Fibroblast of skin of scalp (primary cell): ENCODE data around the gene OR8B2. TPM values are rescaled to one million over a fixed set of nuclear protein-coding genes. Genes with fewer than 3 reads are reported as not detected.
"Not testable (repeated sequence)": the region's sequence is repeated elsewhere in the genome, so short reads cannot be mapped to it uniquely, and the experiment has no call there.

ENCODE experiments used
- DNase-seq: peaks from one replicate; pipeline ENCODE4 v3.0.0-alpha.2; 2013
- polyA plus RNA-seq, 2 experiments: library from polyadenylated mRNA; unstranded; fragments of 120-200 nt; gene quantifications; one replicate each; pipeline ENCODE4 v1.2.1, GENCODE V29; 2013; ENCODE audit not compliant: insufficient read length in 2 of 2

The OR8B2 gene, protein sequence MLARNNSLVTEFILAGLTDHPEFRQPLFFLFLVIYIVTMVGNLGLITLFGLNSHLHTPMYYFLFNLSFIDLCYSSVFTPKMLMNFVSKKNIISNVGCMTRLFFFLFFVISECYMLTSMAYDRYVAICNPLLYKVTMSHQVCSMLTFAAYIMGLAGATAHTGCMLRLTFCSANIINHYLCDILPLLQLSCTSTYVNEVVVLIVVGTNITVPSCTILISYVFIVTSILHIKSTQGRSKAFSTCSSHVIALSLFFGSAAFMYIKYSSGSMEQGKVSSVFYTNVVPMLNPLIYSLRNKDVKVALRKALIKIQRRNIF
- polyA plus RNA-seq (2013, experiment 1 of 2; ENCODE audit: insufficient read length): not detected
- polyA plus RNA-seq (2013, experiment 2 of 2; ENCODE audit: insufficient read length): not detected

DNA sequence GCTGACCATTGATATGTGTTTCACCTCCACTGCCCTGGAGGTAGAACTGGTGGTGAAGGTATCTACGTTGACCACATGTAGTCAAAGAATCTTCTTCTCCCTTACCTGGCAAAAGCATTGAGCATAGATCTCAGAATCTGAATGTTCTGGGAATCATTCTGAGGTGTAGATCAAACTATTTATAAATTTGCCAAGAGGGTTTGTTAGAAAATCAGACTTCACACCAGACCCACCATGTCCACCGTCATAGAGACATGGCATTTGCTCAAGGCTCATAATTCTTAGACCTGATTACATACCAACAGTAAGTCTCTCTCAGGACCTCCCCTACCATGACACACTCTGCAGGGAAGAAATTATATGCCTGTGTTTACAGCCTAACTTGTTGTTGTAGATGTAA, at the start of gene OR8B2:
Gene OR8B2 (minus strand): TSS at position 101 of the 400 bp plus-strand sequence. CDS start 1,156 bp downstream, outside the sequence.
- DNase-seq: no peak

DNA sequence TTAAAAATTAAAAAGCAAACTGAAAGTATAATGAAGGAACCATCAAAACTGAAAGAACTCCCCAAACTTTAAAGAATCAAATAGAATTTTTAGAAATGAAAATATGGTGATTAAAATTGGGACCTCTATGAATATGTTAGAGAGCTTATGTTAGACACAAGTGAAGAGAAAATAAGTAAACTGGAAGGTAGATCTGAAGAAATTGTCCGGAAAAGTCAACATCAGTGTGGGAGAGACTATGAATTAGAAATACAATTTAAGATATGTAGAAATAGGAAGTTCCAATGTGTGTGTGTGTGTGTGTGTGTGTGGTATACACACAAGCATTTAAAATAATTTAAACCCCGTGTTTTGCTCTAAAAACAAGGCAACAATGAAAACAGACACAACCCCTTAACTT, 45.3 kb upstream of the OR8B2 start:
- no peak for DNase-seq

DNA sequence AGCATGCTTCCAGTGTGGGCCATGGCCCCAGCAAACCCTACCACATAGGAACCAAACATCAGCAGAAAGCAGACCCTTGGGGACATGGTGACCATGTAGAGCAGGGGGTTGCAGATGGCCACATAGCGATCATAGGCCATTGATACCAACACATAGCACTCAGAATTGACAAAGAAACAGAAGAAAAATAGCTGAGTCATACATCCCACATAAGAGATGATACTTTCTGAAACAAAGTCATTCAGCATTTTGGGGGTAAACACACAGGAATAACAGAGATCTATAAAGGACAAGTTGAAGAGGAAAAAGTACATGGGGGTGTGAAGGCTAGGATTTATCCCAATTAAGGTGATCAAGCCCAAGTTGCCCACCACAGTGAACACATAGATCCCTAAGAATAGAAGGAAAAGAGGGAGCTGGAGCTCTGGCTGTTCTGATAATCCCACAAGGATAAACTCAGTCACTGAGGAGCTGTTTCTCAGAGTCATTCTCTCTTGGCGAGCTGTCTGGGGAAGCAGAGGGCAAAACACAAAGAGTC, 40.2 kb upstream of the OR8B2 start, which contains the start of gene OR8B4:
Gene OR8B4 (minus strand): TSS at position 488 of the 538 bp plus-strand sequence. CDS start 0 bp downstream, at position 488.
- no peak for DNase-seq

DNA sequence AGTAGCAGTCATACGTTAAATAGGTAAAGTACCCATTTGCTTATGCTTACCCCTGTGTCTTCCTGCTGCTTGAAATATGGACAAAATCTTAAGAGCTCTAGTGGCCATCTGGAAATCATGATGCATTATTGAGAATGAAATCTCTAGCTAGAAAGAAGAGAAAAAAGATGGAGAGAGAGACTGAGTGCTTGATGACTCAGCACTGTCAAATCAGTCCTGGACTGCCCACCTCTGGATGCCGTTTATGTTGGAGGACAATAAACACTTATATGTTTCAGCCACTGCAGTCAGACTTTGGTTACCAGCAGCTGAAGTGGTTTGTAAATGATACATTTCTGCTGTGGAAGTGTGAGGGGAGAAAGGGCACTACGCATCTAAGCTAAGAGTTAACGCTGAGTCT, 36.7 kb upstream of the OR8B2 start:
- DNase-seq: no peak

DNA sequence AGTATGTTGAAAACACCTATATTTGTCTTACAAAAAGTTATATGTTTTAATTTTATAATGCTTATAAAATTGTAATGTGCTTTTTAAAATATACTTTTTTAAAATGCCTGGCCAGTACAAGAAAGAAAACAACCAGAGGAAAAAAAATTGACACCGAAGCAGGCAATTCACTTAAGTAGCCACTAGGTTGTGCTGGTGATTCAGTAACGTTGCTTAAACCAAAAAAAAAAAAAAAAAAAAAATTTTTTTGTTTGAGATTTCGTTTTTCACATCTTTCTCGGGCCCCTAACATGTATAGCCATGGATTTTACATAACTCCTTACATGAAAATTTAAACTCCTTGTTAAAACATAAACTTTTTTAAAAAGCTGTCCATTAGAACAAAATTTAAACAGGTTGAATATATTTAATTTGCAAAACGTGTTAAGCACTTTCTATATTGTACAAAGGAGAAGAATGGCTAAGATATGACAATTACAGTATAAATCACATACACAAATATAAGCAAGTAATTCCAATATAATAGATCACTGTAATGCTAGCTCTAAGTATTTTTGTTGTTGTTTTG, 31.1 kb upstream of the OR8B2 start:
- peak; percentile 37 for DNase-seq

DNA sequence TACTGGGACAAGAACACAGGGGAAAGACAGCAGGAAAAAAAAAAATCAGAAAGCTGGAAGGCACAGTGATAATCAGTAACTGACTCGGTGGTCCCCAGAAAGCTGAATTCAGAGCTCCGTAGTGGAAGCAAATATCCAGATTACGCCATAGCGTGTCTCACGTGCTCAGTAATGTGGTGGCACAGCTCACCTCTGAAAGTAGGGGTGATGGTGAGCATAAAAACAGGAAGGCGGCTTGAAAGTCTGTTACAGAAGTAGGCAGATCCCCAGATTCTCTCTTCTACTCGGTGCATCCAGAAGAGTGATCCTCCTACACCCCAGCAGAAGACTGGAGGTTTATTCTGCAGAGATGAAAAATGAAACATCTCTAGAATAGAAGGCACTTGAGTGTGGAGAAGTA, 25.6 kb upstream of the OR8B2 start:
- no peak for DNase-seq

DNA sequence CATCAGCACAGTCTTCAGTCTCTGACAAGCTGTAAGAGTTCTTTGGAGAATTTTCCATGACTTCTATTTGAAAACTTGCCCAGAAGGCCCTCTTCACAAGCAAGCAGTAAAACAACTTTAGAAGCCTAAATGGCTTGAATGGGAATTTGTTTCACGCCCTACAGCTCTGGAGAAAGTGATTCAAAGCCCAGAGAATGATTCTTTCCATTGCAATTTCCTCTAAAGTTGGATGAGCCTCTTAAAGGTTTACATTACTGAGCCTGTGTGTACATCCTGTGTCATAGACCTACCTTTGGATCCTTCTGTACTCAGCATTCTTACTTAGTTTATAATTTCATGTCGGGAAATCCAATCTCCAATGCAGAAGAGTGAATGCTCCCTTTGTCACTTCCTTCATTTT, 21.3 kb upstream of the OR8B2 start:
- no peak for DNase-seq

DNA sequence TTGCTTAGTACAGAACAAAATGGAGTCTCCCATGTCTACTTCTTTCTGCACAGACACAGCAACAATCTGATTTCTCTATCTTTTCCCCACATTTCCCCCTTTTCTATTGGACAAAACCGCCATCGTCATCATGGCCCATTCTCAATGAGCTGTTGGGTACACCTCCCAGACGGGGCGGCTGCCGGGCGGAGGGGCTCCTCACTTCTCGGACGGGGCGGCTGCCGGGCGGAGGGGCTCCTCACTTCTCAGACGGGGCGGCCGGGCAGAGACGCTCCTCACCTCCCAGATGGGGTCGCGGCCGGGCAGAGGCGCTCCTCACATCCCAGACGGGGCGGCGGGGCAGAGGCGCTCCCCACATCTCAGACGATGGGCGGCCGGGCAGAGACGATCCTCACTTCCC, 18.9 kb upstream of the OR8B2 start:
- DNase-seq: not testable (repeated sequence)

DNA sequence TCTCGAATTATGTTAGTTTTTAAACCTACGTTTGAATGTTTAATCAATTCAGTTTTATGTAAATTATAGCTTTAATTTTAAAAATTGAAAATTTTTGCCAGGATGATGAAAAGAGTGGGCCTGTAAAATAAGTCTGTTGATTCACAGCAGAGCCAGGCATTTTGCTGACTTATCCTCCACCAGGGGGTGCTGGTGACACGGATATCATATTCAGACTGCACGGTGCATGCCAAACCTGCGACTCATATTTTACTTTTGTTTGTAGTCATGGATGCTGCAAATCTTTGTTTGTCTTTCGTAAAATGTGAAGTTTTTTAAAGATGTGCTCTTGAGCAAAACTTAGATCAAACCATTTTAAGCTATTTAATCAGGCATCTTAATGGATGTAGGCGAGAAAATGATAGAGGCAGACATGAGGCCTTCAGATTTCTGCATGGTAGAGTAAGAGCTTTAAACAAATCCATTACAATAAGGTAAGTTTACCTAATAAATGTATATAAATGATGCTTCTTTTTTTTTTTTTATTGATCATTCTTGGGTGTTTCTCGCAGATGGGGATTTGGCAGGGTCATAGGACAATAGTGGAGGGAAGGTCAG, 18.1 kb upstream of the OR8B2 start:
- DNase-seq: peak; percentile 85

DNA sequence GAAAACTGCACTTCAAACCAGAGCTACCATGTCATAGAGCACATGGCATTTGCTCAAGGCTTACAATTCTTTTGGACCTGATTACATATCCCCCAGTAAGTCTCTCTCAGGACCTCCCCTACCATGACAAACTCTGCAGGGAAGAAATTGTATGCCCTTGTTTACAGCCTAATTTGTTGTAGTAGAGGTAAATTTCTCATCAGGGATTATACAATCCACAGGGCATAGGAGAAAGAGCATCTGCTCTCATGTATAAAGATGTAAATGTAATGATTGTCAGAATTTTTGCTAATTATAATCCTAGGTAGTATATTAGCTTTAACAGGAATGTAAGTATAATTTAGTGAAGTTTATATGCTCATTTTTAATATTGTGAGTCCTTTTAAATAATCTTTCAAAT, 14.6 kb upstream of the OR8B2 start, which contains the start of gene OR8B3:
Gene OR8B3 (minus strand): TSS at position 101 of the 400 bp plus-strand sequence. CDS start 1,673 bp downstream, outside the sequence.
- no peak for DNase-seq

DNA sequence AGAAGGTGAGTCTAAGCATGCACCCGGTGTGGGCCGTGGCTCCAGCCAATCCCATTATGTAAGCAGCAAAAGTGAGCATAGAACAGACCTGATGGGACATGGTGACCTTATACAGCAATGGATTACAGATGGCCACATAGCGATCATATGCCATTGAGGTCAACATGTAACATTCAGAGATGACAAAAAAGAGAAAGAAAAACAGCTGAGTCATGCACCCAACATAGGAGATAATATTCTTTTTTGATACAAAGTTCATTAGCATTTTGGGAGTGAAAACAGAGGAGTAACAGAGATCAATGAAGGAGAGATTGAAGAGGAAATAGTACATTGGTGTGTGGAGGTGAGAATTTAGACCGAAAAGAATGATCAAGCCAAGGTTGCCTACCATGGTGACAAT, 12.5 kb upstream of the OR8B2 start:
- not testable (repeated sequence) for DNase-seq

DNA sequence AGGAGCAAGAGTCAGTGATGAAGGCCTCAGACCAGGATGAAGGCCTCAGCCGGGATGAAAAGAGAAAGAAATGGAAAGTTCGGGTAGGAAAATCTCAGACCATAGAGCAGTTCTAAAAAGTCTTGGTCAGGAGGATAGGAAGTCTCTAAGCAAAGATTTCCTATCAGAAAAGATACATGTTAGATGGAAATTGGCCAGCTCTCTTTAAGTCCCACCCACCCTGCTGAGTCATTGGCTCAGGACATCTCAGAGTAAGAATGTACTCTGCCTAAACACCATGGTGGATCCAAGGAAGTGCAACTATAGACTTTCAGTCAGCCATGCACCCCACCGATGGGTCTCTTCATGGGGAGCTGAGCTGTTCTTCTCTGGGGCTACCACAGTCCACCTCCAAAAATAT, 10.1 kb upstream of the OR8B2 start:
- DNase-seq: peak; percentile 6

DNA sequence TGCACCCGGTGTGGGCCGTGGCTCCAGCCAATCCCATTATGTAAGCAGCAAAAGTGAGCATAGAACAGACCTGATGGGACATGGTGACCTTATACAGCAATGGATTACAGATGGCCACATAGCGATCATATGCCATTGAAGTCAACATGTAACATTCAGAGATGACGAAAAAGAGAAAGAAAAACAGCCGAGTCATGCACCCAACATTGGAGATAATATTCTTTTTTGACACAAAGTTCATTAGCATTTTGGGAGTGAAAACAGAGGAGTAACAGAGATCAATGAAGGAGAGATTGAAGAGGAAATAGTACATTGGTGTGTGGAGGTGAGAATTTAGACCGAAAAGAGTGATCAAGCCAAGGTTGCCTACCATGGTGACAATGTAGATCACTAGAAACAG, 1.4 kb downstream of the OR8B2 start:
- not testable (repeated sequence) for DNase-seq

DNA sequence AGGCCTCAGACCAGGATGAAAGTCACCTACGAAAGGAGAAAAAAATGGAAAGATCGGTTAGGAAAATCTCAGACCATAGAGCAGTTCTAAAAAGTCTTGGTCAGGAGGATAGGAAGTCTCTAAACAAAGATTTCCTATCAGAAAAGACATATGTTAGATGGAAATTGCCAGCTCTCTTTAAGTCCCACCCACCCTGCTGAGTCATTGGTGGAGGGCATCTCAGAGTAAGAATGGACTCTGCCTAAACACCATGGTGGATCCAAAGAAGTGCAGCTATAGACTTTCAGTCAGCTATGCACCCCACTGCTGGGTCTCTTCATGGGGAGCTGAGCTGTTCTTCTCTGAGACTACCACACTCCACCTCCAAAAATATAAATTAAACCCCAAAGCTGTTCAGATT, 3.7 kb downstream of the OR8B2 start:
- no peak for DNase-seq

DNA sequence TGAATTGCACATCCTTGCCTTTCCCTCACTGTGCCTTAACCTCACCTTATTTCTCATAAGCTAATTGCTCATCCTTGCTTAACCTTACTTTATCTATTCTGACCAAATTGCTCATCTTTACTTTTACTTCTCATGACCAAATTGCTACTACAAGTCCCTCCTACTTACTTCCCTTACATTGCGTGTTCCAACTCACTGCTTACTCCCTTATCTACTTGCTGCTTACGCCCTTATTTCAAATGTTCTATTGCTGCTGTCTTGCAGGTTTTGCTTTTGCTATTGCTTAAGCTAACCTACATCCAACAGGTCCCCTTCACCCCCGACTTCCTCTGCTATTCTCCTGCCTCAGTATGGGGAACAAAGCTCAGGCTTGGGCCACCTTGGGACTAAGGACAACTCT, 8.0 kb downstream of the OR8B2 start:
- DNase-seq: no peak

DNA sequence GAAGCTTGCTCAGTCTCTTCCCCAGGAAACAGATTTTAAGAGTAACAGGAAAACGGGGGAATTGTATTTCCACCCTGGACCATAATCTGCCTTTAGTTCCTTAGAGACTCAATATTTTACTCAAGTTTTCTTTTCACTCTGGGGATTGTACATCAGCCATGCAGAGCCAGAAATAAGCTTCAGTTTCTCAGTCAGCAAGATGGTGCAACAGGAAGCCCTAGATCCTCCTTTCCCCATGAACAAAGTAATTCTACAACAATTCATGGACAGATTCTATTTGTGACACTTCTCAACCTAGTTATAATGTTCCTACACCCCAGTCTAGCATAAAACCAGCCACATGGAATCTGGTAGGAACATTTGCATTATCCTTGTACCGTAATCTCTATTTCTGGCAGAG, 24.7 kb downstream of the OR8B2 start:
- no peak for DNase-seq

DNA sequence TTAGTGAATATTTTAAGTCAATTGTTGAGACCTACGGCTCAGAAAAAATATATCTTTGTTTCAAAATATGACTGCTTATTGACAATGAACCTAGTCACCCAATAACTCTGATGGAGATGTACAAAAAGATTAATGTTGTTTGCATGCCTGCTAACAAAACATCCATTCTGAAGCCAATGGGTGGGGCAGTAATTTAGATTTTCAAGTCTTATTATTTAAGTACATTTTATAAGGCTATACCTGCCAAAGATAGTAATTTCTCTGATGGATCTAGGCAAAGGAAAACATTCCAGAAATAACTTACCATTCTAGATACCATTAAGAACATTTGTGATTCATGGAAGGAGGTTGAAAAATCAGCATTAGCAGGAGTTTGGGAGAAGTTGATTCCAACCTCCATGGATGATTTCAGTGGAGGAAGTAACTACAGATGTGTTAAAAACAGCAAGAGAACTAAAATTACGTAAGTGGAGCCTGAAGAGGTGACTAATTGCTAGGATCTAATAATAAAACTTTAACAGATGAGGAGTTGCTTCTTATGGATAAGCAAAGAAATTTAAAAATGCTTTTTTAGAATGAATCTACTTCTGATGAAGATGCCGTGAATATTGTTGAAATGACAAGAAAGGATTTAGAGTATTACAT, 37.9 kb downstream of the OR8B2 start:
- no peak for DNase-seq

DNA sequence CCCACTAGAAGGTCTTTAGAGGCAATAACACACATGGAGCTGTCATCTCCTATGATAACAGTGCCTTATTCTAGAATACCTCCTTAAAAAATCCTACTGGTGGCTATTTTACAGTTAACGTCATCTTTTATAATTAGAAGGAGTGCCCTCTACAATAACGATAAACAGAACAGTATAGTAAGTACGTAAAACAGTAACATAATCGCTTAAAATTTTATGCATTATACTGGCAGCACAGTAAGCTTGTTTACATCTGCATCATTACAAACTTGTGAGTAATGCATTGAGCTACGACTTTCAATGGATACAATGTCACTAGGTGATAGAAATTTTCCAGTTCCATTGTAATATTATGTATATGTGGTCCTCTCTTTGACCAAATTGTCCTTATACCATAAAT, 40.0 kb downstream of the OR8B2 start:
- no peak for DNase-seq

DNA sequence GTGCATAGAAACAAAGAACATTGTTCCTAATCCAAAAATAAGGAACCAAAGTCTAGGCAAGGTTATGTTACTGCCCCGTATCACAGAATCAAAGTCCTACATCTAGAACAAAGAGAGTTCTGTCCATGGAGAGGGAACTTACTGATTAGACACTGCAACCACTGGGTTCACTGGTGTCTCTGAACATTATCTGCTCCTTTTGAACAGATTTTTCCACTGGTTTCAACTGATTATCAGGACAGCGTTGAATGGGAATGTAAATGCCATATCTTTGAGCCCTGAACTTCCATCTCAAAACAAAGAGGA, 44.2 kb downstream of the OR8B2 start:
- no peak for DNase-seq

DNA sequence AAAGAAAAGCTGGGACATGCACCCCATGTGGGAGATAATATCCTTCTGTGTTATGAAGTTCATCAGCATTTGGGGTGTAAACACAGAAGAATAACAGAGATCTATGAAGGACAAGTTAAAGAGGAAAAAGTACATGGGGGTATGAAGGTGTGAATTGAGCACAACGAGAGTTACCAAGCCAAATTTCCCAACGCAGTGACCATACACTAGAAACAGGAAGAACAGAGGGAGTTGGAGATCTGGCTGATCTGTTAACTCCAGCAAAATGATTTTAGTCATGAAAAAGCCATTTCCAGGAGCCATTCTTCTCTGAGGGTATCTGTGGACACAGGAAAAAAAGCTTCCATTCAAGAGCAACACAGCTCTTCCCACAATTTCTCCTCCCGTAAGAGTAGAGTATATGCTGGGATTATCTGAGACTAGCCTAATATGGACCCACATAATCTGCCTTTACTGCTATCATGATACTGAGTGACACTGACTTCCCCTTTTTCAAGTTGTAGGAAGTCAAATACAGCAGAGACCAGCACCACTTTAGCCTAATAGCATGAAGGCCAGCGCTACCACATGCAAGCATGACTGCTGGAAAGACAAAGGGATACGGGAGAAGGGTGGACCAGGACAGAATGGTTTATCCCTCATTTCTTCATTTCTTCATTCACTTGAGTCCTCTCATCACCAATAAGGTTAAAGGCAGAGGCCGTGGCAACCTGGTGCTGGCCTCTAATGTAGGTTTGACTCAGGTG, 44.7 kb downstream of the OR8B2 start:
- DNase-seq: no peak
